ENCODE results near the gene RYR3. TPM values are rescaled to one million over a fixed set of nuclear protein-coding genes. Genes with fewer than 3 reads are reported as not detected.
"Not testable (repeated sequence)": the region's sequence is repeated elsewhere in the genome, so short reads cannot be mapped to it uniquely, and the experiment has no call there.

The RYR3 gene
- total and polyA plus RNA-seq, 2 of the 13 experiments (the other 11 are each of a cell fraction or from before 2014, with no cell fraction given): not detected

GRCh38 chr15:33592864-33593263 lies 282.1 kb downstream of the RYR3 start:
- H3K27me3 ChIP-seq (ENCODE audit: control insufficient read depth in 1 of 2, insufficient read depth in 2 of 2, low read length in 2 of 2): no peaks in the 10 kb centered on the region; a peak in 1 of 5 replicates
- DNase-seq (ENCODE audit: low spot score): no peak
- no peak for ATAC-seq
- no peak overlapping the region for H3K4me2 ChIP-seq (ENCODE audit: low read depth, low read length)
- ChIA-PET POLR2A (no interaction called here), CTCF (ENCODE audit: low intra/inter-chr PET ratio, low total read pairs) (no interaction called here)
- H2AFZ ChIP-seq (ENCODE audit: low read length): no peak overlapping the region
- no peak for FAIRE-seq
- no peak overlapping the region for H3K4me3 ChIP-seq (replicated peaks in 1 of 3; ENCODE audit: insufficient read depth in 1 of 3, low read depth in 2 of 3, low read length in 3 of 3)
- 2% methylated on average over 5 of the region's 5 CpGs for WGBS (ENCODE audit: low lambda C conversion rate)
- in situ Hi-C loops (cut with HindIII; ENCODE audit: extremely low pct_ligation_motif_present, low pct_unique_long_range_greater_than_20kb): no loop called here
- no TSS peak for BruUV-seq (replicated peaks)
- H3K9ac ChIP-seq (ENCODE audit: insufficient read depth, low read depth, low read length): no peak overlapping the region
- no peaks in the 10 kb centered on the region for H4K20me1 ChIP-seq (ENCODE audit: insufficient read depth, low read length)
- no peaks in the 10 kb centered on the region for H3K79me2 ChIP-seq (ENCODE audit: insufficient read depth, low read length)
- no peaks in the 10 kb centered on the region for H3K36me3 ChIP-seq (replicated peaks in 1 of 2; ENCODE audit: control insufficient read depth in 1 of 2, insufficient read depth in 2 of 2, low read length in 2 of 2)
- intact Hi-C loops (cut with micrococcal nuclease; ENCODE audit: unreplicated experiment): no loop called here
- H3K9me3 ChIP-seq (ENCODE audit: low read length): no peaks in the 10 kb centered on the region
- H3K27ac ChIP-seq (ENCODE audit: extremely low read length, insufficient read depth, low read length): no peak overlapping the region
- TF ChIP-seq PRMT3 (CRISPR knock-in tag; IDR thresholded peaks at IDR 0.05; ENCODE audit: borderline replicate concordance, low read depth): no peak
- TF ChIP-seq ZNF224 (CRISPR knock-in tag; IDR thresholded peaks at IDR 0.05): no peak
- no peak for TF ChIP-seq KAT7 (CRISPR knock-in tag; IDR thresholded peaks at IDR 0.05; ENCODE audit: borderline replicate concordance)
- TF ChIP-seq ZNF234 (CRISPR knock-in tag; conservative IDR thresholded peaks at IDR 0.05): no peak
- no peak for TF ChIP-seq ZNF607 (CRISPR knock-in tag; IDR thresholded peaks at IDR 0.05; ENCODE audit: borderline replicate concordance)
- no peak for TF ChIP-seq ZBTB38 (CRISPR knock-in tag; IDR thresholded peaks at IDR 0.05)
- TF ChIP-seq, protein P1, sequence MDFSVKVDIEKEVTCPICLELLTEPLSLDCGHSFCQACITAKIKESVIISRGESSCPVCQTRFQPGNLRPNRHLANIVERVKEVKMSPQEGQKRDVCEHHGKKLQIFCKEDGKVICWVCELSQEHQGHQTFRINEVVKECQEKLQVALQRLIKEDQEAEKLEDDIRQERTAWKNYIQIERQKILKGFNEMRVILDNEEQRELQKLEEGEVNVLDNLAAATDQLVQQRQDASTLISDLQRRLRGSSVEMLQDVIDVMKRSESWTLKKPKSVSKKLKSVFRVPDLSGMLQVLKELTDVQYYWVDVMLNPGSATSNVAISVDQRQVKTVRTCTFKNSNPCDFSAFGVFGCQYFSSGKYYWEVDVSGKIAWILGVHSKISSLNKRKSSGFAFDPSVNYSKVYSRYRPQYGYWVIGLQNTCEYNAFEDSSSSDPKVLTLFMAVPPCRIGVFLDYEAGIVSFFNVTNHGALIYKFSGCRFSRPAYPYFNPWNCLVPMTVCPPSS (IDR thresholded peaks at IDR 0.05): no peak
- H3K4me1 ChIP-seq (ENCODE audit: insufficient read depth, low read length): no peaks in the 10 kb centered on the region

- DNase-seq (ENCODE audit: low spot score); H3K27ac ChIP-seq (ENCODE audit: extremely low read length, insufficient read depth, low read length); H3K4me1 ChIP-seq (ENCODE audit: insufficient read depth, low read length); BruUV-seq (replicated peaks); H3K79me2 ChIP-seq (ENCODE audit: insufficient read depth, low read length); H3K36me3 ChIP-seq (replicated peaks in 1 of 2; ENCODE audit: control insufficient read depth in 1 of 2, insufficient read depth in 2 of 2, low read length in 2 of 2); H3K4me2 ChIP-seq (ENCODE audit: low read depth, low read length); POLR2A ChIA-PET; intact Hi-C loops (cut with micrococcal nuclease; ENCODE audit: unreplicated experiment); H3K9ac ChIP-seq (ENCODE audit: insufficient read depth, low read depth, low read length); in situ Hi-C loops (cut with HindIII; ENCODE audit: extremely low pct_ligation_motif_present, low pct_unique_long_range_greater_than_20kb); FAIRE-seq; H3K4me3 ChIP-seq (replicated peaks in 1 of 3; ENCODE audit: insufficient read depth in 1 of 3, low read depth in 2 of 3, low read length in 3 of 3); H4K20me1 ChIP-seq (ENCODE audit: insufficient read depth, low read length); CTCF ChIA-PET (ENCODE audit: low intra/inter-chr PET ratio, low total read pairs); ATAC-seq; H3K9me3 ChIP-seq (ENCODE audit: low read length); H3K27me3 ChIP-seq (ENCODE audit: control insufficient read depth in 1 of 2, insufficient read depth in 2 of 2, low read length in 2 of 2); H2AFZ ChIP-seq (ENCODE audit: low read length): not testable (repeated sequence)
- WGBS (ENCODE audit: low lambda C conversion rate): 54% methylated on average over 4 of the region's 4 CpGs
Measured at GRCh38 chr15:33598382-33598781, 287.6 kb downstream of the RYR3 start.

All from HepG2 (cell line).